Measurements from ENCODE around the gene CDC20. TPM values are rescaled to one million over a fixed set of nuclear protein-coding genes. Genes with fewer than 3 reads are reported as not detected.

The CDC20 gene
- total RNA-seq, 4 donors from 2014 or later = 1.2 to 6.5 (median 2.2) TPM

DNA sequence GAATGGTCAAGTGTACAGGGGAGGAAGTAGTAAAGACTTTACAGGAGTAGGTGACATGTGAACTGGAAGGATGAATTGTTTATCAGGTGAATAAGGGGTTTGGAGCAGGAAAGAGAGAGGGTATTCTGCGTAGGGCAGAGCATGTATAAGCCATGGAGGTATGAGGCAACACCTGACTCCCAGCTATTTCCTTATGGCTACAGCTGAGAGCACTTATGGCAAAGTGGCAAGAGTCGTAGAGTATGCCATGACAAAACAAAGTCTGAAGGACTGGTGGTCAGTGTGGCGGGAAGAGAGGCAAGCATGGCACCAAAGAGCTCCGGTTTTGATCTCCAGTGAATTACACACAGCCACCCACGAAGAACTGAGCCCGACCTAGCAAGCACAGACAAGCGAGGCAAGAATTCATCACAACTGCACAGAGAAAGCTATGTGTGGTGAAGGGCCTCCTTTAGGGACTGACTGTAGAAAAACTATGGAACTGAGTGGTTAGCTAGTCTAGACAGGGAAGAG is 18.0 kb downstream of the CDC20 start:
- TF ChIP-seq, protein P1, sequence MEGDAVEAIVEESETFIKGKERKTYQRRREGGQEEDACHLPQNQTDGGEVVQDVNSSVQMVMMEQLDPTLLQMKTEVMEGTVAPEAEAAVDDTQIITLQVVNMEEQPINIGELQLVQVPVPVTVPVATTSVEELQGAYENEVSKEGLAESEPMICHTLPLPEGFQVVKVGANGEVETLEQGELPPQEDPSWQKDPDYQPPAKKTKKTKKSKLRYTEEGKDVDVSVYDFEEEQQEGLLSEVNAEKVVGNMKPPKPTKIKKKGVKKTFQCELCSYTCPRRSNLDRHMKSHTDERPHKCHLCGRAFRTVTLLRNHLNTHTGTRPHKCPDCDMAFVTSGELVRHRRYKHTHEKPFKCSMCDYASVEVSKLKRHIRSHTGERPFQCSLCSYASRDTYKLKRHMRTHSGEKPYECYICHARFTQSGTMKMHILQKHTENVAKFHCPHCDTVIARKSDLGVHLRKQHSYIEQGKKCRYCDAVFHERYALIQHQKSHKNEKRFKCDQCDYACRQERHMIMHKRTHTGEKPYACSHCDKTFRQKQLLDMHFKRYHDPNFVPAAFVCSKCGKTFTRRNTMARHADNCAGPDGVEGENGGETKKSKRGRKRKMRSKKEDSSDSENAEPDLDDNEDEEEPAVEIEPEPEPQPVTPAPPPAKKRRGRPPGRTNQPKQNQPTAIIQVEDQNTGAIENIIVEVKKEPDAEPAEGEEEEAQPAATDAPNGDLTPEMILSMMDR (IDR thresholded peaks at IDR 0.05; ENCODE audit: low read depth) = no peak

DNA sequence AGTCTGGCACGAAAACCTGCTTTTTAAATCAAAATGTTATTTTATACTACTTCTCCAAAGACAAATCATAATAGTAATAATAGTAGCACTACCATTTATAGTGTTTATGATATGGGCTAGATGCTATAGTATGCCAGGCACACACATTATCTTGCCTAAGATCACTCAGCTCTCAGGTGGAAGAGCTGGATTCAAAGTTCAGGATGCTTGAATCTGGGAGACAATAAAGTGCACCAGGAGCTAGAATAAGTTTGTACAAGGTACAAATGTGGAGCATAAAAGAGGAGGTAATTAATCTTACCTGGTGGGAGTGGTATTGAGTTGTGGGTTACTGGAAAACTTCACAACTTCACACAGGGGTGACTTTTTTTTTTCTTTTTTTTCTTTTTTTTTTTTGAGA is 19.1 kb downstream of the CDC20 start:
- TF ChIP-seq, protein P1 (IDR thresholded peaks at IDR 0.05; ENCODE audit: low read depth) = no peak

DNA sequence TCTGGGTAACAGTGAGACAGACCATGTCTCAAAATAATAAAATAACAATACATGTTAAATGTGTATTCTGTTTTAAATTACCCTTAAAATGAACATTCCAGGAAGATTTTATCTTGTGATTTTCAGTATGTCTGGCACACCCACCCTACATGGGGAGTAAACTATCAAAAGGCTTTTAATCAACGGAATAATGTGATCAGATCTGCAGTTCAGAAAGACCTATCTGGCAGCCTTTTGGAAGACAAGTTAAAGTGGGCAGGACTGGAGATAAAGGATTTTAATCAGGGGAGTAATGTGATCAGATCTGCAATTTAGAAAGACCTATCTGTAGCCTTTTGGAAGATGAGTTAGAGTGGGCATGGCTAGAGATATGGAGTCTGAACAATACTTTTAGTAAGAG is 20.7 kb downstream of the CDC20 start:
- TF ChIP-seq, protein P1 (IDR thresholded peaks at IDR 0.05; ENCODE audit: low read depth) = no peak

DNA sequence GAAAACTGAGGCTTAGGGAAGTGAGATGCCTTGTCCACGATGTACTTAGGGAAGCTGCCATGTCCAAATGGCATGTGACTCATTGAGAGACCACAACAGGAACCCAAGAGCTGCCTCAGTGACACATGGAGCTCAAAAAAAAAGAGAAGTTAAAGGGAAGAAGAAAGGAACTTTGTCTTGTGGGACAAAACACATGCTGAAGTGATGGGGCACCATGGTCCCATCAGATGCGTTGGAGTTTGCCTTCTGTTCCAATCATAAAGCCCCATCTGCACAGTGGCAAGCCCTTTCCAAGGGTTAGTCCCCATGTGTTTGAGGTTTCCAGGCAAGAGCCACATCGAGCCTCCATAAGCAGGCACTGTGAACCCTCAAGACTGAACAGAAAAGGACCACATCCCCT is 22.8 kb downstream of the CDC20 start:
- TF ChIP-seq, protein P1 (IDR thresholded peaks at IDR 0.05; ENCODE audit: low read depth) = no peak

DNA sequence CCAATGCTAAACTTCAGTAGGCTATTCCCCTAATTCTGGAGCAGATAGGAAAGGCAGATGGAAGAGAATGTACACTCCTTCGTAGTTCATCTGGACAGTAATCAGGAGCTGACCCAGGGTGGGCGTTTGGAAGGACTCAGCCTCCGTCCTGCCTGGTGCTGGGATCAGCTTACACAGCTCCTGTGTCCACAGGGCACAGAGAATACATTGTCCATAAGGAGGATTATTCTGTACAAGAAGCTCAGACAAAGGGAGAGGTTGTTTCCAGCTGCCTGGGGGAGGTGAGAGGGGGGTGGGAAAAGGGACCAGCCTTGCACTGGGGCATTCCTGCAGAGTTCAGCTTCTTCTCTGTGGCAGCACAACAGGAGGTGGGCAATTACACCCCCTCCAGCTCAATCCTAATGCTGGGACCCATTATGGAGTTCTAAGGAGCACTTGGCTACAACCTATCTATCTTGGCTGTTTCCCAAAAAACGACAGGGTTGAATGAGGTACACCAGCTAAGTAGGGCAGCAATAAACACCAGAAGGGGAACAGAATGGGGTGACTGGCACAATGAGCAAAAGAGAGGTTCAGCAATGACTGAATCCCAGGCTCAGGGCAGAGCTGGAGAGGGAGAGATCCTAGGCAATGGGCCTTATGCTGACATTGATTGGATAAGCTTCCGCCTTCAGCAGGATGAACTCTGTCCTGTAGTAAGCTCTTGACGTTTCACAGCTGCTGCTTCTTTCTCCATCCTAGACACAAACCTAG is 23.4 kb downstream of the CDC20 start:
- TF ChIP-seq, protein P1 (IDR thresholded peaks at IDR 0.05; ENCODE audit: low read depth) = no peak

DNA sequence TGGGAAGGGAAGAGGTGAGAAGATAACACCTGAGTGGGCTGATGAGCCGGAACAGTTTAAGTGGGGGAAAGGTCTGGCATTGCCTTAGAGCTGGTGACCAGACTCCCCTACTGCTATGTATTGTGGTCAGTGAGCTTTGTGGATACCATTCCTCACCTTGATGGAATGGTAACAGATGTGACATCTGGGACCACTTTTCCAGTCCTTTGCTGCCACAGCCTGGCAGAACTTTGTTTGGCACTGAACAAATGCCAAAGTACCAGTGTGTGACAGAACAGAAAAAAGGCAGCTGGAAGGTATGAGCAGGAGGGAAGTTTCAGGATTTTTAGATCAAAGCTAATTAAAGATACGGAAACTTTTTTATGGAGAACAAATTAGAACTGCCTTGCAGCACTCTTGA is 24.7 kb downstream of the CDC20 start:
- TF ChIP-seq, protein P1 (IDR thresholded peaks at IDR 0.05; ENCODE audit: low read depth) = no peak

DNA sequence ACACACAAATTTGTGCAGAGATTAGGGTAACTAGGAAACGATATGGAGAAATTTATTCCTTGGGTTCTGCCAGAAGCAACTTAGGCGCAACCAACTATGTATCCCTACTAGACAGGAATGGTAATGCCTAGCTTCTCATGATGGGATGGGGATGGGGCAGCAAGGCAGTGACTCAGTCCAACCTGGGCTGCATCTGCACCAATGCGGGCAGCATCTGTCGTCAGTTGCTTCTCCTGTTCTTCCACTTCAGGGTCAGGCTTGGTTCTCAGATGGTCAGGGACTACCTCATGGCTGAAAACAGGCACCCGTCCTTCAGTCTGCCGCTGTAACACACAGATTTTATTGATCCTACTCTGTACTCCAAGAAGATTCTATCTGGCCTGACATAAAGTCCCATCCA is 27.9 kb downstream of the CDC20 start:
- TF ChIP-seq, protein P1 (IDR thresholded peaks at IDR 0.05; ENCODE audit: low read depth) = no peak

Data from subcutaneous adipose tissue (tissue), 4 donors.